Natural killer cell (primary cell): ENCODE results near the gene PSMF1. TPM values are rescaled to one million over a fixed set of nuclear protein-coding genes. Genes with fewer than 3 reads are reported as not detected.
A peak's percentile ranks its signal among the peaks of the same experiment; 100 is the strongest.
"Not testable (repeated sequence)": the region's sequence is repeated elsewhere in the genome, so short reads cannot be mapped to it uniquely, and the experiment has no call there.

Source experiments
- ATAC-seq, 3 donors: fragments of 150-1000 bp in 2 of 3; fragments of 200-7000 bp in 1 of 3; cut with Tn5 transposase; 1 replicate in 1 of 3; 2 replicates in 2 of 3; pipeline ENCODE4 v1.10.0; 2021; ENCODE audit warnings: mild to moderate bottlenecking in 2 of 3, moderate library complexity in 2 of 3
- DNase-seq, 2 donors: peaks; one replicate each; pipeline versions ENCODE4 v3.0.0 to v3.0.0-alpha.2; 2013 to 2021; ENCODE audit warnings: mixed read lengths in 1 of 2
- H3K27ac ChIP-seq: one replicate; pipeline ENCODE4 v1.5.1; 2013; ENCODE audit warnings: mild to moderate bottlenecking, low read length
- H3K27me3 ChIP-seq: one replicate; pipeline ENCODE4 v1.6.1; 2013; ENCODE audit warnings: low read length; ENCODE audit not compliant: control insufficient read depth, insufficient read depth
- H3K36me3 ChIP-seq: one replicate; pipeline ENCODE4 v1.6.1; 2013; ENCODE audit warnings: low read length; ENCODE audit not compliant: control insufficient read depth, insufficient read depth
- H3K4me1 ChIP-seq: one replicate; pipeline ENCODE4 v1.6.1; 2013; ENCODE audit warnings: low read length; ENCODE audit not compliant: control insufficient read depth, insufficient read depth
- H3K4me3 ChIP-seq: one replicate; pipeline ENCODE4 v1.5.1; 2013; ENCODE audit warnings: low read length
- H3K9me3 ChIP-seq: one replicate; pipeline ENCODE4 v1.6.1; 2013; ENCODE audit warnings: low read length; ENCODE audit not compliant: control insufficient read depth, insufficient read depth
- H3K27ac Mint-ChIP-seq, 2 donors: one replicate each; pipeline ENCODE4 v1.8.0; 2022; ENCODE audit warnings: mild to moderate bottlenecking in 2 of 2, mixed read lengths in 2 of 2, moderate library complexity in 1 of 2
- H3K27me3 Mint-ChIP-seq, 2 donors: one replicate each; pipeline ENCODE4 v1.8.0; 2022; ENCODE audit warnings: low read depth in 2 of 2, mixed read lengths in 2 of 2
- H3K36me3 Mint-ChIP-seq: one replicate; pipeline ENCODE4 v1.8.0; 2022; ENCODE audit warnings: mixed read lengths
- H3K4me1 Mint-ChIP-seq, 2 donors: one replicate each; pipeline ENCODE4 v1.8.0; 2022; ENCODE audit warnings: mixed read lengths in 2 of 2
- H3K4me3 Mint-ChIP-seq: one replicate; pipeline ENCODE4 v1.8.0; 2022; ENCODE audit warnings: mild to moderate bottlenecking, moderate library complexity, mixed read lengths
- H3K9me3 Mint-ChIP-seq, 2 donors: one replicate each; pipeline ENCODE4 v1.8.0; 2022; ENCODE audit warnings: mixed read lengths in 2 of 2
- CTCF ChIP-seq: fragments of 200-600 bp; IDR thresholded peaks from one replicate; pipeline ENCODE4 v1.8.0; 2022; ENCODE audit warnings: antibody characterized with exemption
- WGBS: methylation state at CpG from one replicate; pipeline ENCODE4 v1.1.7; 2013; ENCODE audit warnings: missing lambda C conversion rate; ENCODE audit not compliant: insufficient coverage; 5-methylcytosine and 5-hydroxymethylcytosine counted together
- intact Hi-C: fragments of 100-400 bp; cut with micrococcal nuclease; formaldehyde crosslinking; loops from one replicate; pipeline ENCODE4 v1.14.2; 2022
- total RNA-seq, 4 donors: library from RNA; stranded (reverse); fragments of 120-200 nt in 1 of 4; gene quantifications; one replicate each; pipeline versions ENCODE4 v1.2.3 to v1.2.4, GENCODE V29; 2013 to 2022

Gene PSMF1
- total RNA-seq, 3 donors from 2014 or later (not counting 1 experiment from before 2014, with no cell fraction given): 97.1 to 107 (median 101) TPM

- intact Hi-C loops: no loop called here
- H3K4me1 Mint-ChIP-seq: peaks cover 29 to 42% of the 10 kb centered on the region in 2 donors
- H3K4me3 ChIP-seq: no peak overlapping the region
- no peak for DNase-seq
- peaks cover 47% of the 10 kb centered on the region for H3K36me3 ChIP-seq
- no peak overlapping the region for H3K4me3 Mint-ChIP-seq
- no peaks in the 10 kb centered on the region for H3K9me3 Mint-ChIP-seq
- H3K27me3 ChIP-seq: no peaks in the 10 kb centered on the region
- H3K27ac ChIP-seq: no peak overlapping the region
- H3K9me3 ChIP-seq: no peaks in the 10 kb centered on the region
- no peaks in the 10 kb centered on the region for H3K4me1 ChIP-seq
- peaks cover 15% of the 10 kb centered on the region for H3K36me3 Mint-ChIP-seq
- no peaks in the 10 kb centered on the region for H3K27me3 Mint-ChIP-seq
- WGBS: 90% methylated on average over 10 of the region's 10 CpGs
- TF ChIP-seq CTCF: no peak
- peak overlapping the region in 1 of 2 donors; percentile 78 for H3K27ac Mint-ChIP-seq
- ATAC-seq: peak in 2 of 3 donors; percentile 49 to 93
These were observed 26.2 kb downstream of the PSMF1 start for GRCh38 chr20:1144401-1145172.

- Histone ChIP-seq H3K4me3 (no peak overlapping the region), H3K9me3 (no peaks in the 10 kb centered on the region), H3K27me3 (no peaks in the 10 kb centered on the region), H3K27ac (no peak overlapping the region), H3K4me1 (no peaks in the 10 kb centered on the region), H3K36me3 (peaks cover 37% of the 10 kb centered on the region)
- no peaks in the 10 kb centered on the region for H3K36me3 Mint-ChIP-seq
- no peaks in the 10 kb centered on the region for H3K9me3 Mint-ChIP-seq
- H3K4me1 Mint-ChIP-seq: peaks cover 34 to 55% of the 10 kb centered on the region in 2 donors
- DNase-seq: no peak
- H3K27me3 Mint-ChIP-seq: no peaks in the 10 kb centered on the region
- no peak overlapping the region for H3K4me3 Mint-ChIP-seq
- no peak for TF ChIP-seq CTCF
- intact Hi-C loops: no loop called here
- WGBS: 95% methylated on average over 3 of the region's 5 CpGs
- no peak for ATAC-seq
- no peak overlapping the region for H3K27ac Mint-ChIP-seq
These were observed 28.6 kb downstream of the PSMF1 start for GRCh38 chr20:1146957-1147356.

- H3K9me3 Mint-ChIP-seq, H3K27me3 ChIP-seq, H3K27ac ChIP-seq, intact Hi-C loops, H3K36me3 Mint-ChIP-seq, H3K4me1 ChIP-seq, H3K27me3 Mint-ChIP-seq, H3K4me3 ChIP-seq, H3K9me3 ChIP-seq, DNase-seq, H3K4me3 Mint-ChIP-seq: not testable (repeated sequence)
- peaks cover 34 to 53% of the 10 kb centered on the region in 2 donors for H3K4me1 Mint-ChIP-seq
- peaks cover 41% of the 10 kb centered on the region for H3K36me3 ChIP-seq
- peak in 2 of 3 donors; percentile 17 to 48 for ATAC-seq
- no CpG with 5 or more reads among the region's 2 CpGs for WGBS
- peak overlapping the region in 1 of 2 donors; percentile 25 for H3K27ac Mint-ChIP-seq
These were observed 31.4 kb downstream of the PSMF1 start for GRCh38 chr20:1149812-1150211.

GRCh38 chr20:1150218-1150617 is 31.8 kb downstream of the PSMF1 start:
- no peak for DNase-seq
- peaks cover 43% of the 10 kb centered on the region for H3K36me3 ChIP-seq
- Mint-ChIP-seq H3K27ac (peak overlapping the region; percentile 14 to 25), H3K9me3 (no peaks in the 10 kb centered on the region), H3K4me3 (no peak overlapping the region), H3K27me3 (no peaks in the 10 kb centered on the region), H3K4me1 (peaks cover 34 to 51% of the 10 kb centered on the region in 2 donors), H3K36me3 (peaks cover 10% of the 10 kb centered on the region)
- ATAC-seq: peak; percentile 39 to 98 (median 84)
- no peak for TF ChIP-seq CTCF
- H3K4me3 ChIP-seq: no peak overlapping the region
- H3K4me1 ChIP-seq: no peaks in the 10 kb centered on the region
- no peak overlapping the region for H3K27ac ChIP-seq
- no peaks in the 10 kb centered on the region for H3K27me3 ChIP-seq
- no peaks in the 10 kb centered on the region for H3K9me3 ChIP-seq
- WGBS: 63% methylated on average over 2 of the region's 4 CpGs
- intact Hi-C loops: no loop called here
